Hepatocyte (in vitro differentiated cells): ENCODE measurements around the gene ZBTB21. TPM values are rescaled to one million over a fixed set of nuclear protein-coding genes. Genes with fewer than 3 reads are reported as not detected.

ENCODE experiments used
- DNase-seq: peaks from one replicate; pipeline ENCODE4 v3.0.0-alpha.2; 2016; ENCODE audit warnings: low spot score
- H2AFZ ChIP-seq: fragments of 200-600 bp; sonication (generic); 2 replicates; pipeline ENCODE4 v1.6.0; 2016; ENCODE audit warnings: antibody characterized with exemption, mild to moderate bottlenecking
- H3K27ac ChIP-seq: fragments of 200-600 bp; sonication (generic); 2 replicates; pipeline ENCODE4 v1.5.1; 2016; ENCODE audit warnings: mild to moderate bottlenecking
- H3K27me3 ChIP-seq: fragments of 200-600 bp; sonication (generic); 2 replicates; pipeline ENCODE4 v1.6.1; 2016
- H3K36me3 ChIP-seq: fragments of 200-600 bp; sonication (generic); replicated peaks from 2 replicates; pipeline ENCODE4 v1.5.1; 2016; ENCODE audit warnings: low read depth; ENCODE audit not compliant: insufficient read depth
- H3K4me1 ChIP-seq: fragments of 200-600 bp; sonication (generic); 2 replicates; pipeline ENCODE4 v1.5.1; 2016; ENCODE audit warnings: mild to moderate bottlenecking, moderate library complexity; ENCODE audit not compliant: insufficient read depth
- H3K4me2 ChIP-seq: fragments of 200-600 bp; sonication (generic); 2 replicates; pipeline ENCODE4 v1.6.0; 2016
- H3K4me3 ChIP-seq: fragments of 200-600 bp; sonication (generic); 2 replicates; pipeline ENCODE4 v1.5.1; 2016; ENCODE audit warnings: mild to moderate bottlenecking
- H3K79me2 ChIP-seq: fragments of 200-600 bp; sonication (generic); 2 replicates; pipeline ENCODE4 v1.6.0; 2017; ENCODE audit warnings: mild to moderate bottlenecking
- H3K9me2 ChIP-seq: fragments of 200-600 bp; sonication (generic); replicated peaks from 2 replicates; pipeline ENCODE4 v1.6.0; 2017; ENCODE audit warnings: mild to moderate bottlenecking; ENCODE audit not compliant: insufficient read depth
- H3K9me3 ChIP-seq: fragments of 200-600 bp; sonication (generic); 2 replicates; pipeline ENCODE4 v1.5.1; 2016; ENCODE audit warnings: low read depth, mild to moderate bottlenecking
- H4K20me1 ChIP-seq: fragments of 200-600 bp; sonication (generic); 2 replicates; pipeline ENCODE4 v1.6.0; 2016; ENCODE audit warnings: mild to moderate bottlenecking; ENCODE audit not compliant: insufficient read depth, poor library complexity, severe bottlenecking
- CTCF ChIP-seq: fragments of 200-600 bp; sonication (generic); IDR thresholded peaks from 2 replicates; pipeline ENCODE4 v1.5.1; 2016; ENCODE audit warnings: antibody characterized with exemption, mild to moderate bottlenecking; ENCODE audit not compliant: poor library complexity
- EZH2 ChIP-seq: fragments of 200-600 bp; sonication (generic); IDR thresholded peaks from 2 replicates; pipeline ENCODE4 v1.6.1; 2016; ENCODE audit warnings: antibody characterized with exemption, mild to moderate bottlenecking, borderline replicate concordance
- EZH2phosphoT487 ChIP-seq: fragments of 200-600 bp; sonication (generic); IDR thresholded peaks from one replicate; pipeline ENCODE4 v1.6.1; 2018; ENCODE audit warnings: antibody characterized with exemption, mild to moderate bottlenecking, low read depth, moderate library complexity; ENCODE audit not compliant: unreplicated experiment, severe bottlenecking
- WGBS: methylation state at CpG from one replicate; pipeline ENCODE4 v1.1.6; 2016; ENCODE audit warnings: low lambda C conversion rate; ENCODE audit errors: missing lambda C conversion rate; 5-methylcytosine and 5-hydroxymethylcytosine counted together
- polyA plus RNA-seq: library from polyadenylated mRNA; unstranded; fragments of >200 nt; fragmentation: Nextera tagmentation; extraction: Ambion mirVana; gene quantifications from 2 replicates; pipeline ENCODE4 v1.2.1, GENCODE V29; 2016
- total RNA-seq: library from RNA; depleted of rRNA; stranded (reverse); fragments of >200 nt; gene quantifications from 2 replicates; pipeline ENCODE4 v1.2.3, GENCODE V29; 2014

Gene ZBTB21
- total and polyA plus RNA-seq, 2 experiments from 2014 or later: 6.0 to 21.5 TPM

GRCh38 chr21:41970751-41971653, 39.2 kb downstream of the ZBTB21 start:
- Histone ChIP-seq H3K9me3 (no peaks in the 10 kb centered on the region), H3K27ac (no peak overlapping the region), H3K4me2 (no peak overlapping the region), H3K27me3 (no peaks in the 10 kb centered on the region), H3K9me2 (no peaks in the 10 kb centered on the region), H3K36me3 (no peaks in the 10 kb centered on the region), H3K4me3 (no peak overlapping the region), H3K79me2 (no peaks in the 10 kb centered on the region), H3K4me1 (no peaks in the 10 kb centered on the region), H2AFZ (no peak overlapping the region), H4K20me1 (no peaks in the 10 kb centered on the region)
- 84% methylated on average over 20 of the region's 20 CpGs for WGBS
- DNase-seq: no peak
- no peak for TF ChIP-seq EZH2phosphoT487

- Histone ChIP-seq H3K4me3 (no peak overlapping the region), H3K27ac (no peak overlapping the region), H3K4me1 (no peaks in the 10 kb centered on the region), H2AFZ (no peak overlapping the region), H3K27me3 (no peaks in the 10 kb centered on the region), H3K4me2 (no peak overlapping the region), H3K9me2 (no peaks in the 10 kb centered on the region), H4K20me1 (no peaks in the 10 kb centered on the region), H3K9me3 (no peaks in the 10 kb centered on the region), H3K36me3 (no peaks in the 10 kb centered on the region), H3K79me2 (no peaks in the 10 kb centered on the region)
- TF ChIP-seq CTCF (no peak), EZH2 (no peak), EZH2phosphoT487 (no peak)
- DNase-seq: no peak
- 92% methylated on average over 5 of the region's 5 CpGs for WGBS
Measured at GRCh38 chr21:41970106-41970391, 40.1 kb downstream of the ZBTB21 start.

- Histone ChIP-seq H3K9me3 (no peaks in the 10 kb centered on the region), H3K27me3 (no peaks in the 10 kb centered on the region), H3K4me2 (no peak overlapping the region), H2AFZ (no peak overlapping the region), H4K20me1 (no peaks in the 10 kb centered on the region), H3K4me3 (no peak overlapping the region), H3K36me3 (no peaks in the 10 kb centered on the region), H3K4me1 (no peaks in the 10 kb centered on the region), H3K9me2 (no peaks in the 10 kb centered on the region), H3K27ac (no peak overlapping the region), H3K79me2 (no peaks in the 10 kb centered on the region)
- no peak for DNase-seq
- TF ChIP-seq EZH2phosphoT487 (no peak), EZH2 (no peak), CTCF (no peak)
- WGBS: 82% methylated on average over 4 of the region's 4 CpGs
Measured at GRCh38 chr21:41967708-41968107, 42.5 kb downstream of the ZBTB21 start.

GRCh38 chr21:41966872-41967621, 43.1 kb downstream of the ZBTB21 start:
- H3K79me2 ChIP-seq: no peaks in the 10 kb centered on the region
- no peak overlapping the region for H3K27ac ChIP-seq
- no peaks in the 10 kb centered on the region for H3K27me3 ChIP-seq
- no peak for DNase-seq
- H4K20me1 ChIP-seq: no peaks in the 10 kb centered on the region
- H3K4me3 ChIP-seq: no peak overlapping the region
- no peaks in the 10 kb centered on the region for H3K36me3 ChIP-seq
- WGBS: 92% methylated on average over 10 of the region's 10 CpGs
- no peaks in the 10 kb centered on the region for H3K9me3 ChIP-seq
- H2AFZ ChIP-seq: no peak overlapping the region
- H3K4me1 ChIP-seq: no peaks in the 10 kb centered on the region
- no peaks in the 10 kb centered on the region for H3K9me2 ChIP-seq
- TF ChIP-seq EZH2phosphoT487 (no peak), EZH2 (no peak), CTCF (no peak)
- no peak overlapping the region for H3K4me2 ChIP-seq
